ENCODE measurements around the gene RAPGEF2.
A peak's percentile ranks its signal among the peaks of the same experiment; 100 is the strongest.
"Not testable (repeated sequence)": the region's sequence is repeated elsewhere in the genome, so short reads cannot be mapped to it uniquely, and the experiment has no call there.

Gene RAPGEF2

DNA sequence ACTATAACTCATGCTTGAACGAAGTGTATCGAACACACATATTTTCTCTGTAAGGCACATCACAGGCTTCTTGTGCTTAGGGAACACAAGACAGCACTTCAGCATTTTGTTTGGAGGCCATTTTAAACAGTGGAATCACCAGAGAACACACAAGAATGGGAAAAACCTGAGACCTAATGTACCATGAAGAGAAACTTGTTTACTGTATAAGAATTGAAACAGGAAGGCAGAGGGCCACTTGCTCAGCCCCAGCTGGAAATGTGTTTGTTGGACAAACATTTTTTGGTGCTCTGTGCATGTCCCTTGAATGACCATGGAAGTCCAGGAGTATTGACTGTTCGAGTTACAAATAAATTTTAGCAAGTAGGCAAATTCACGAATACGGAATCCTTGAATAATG is 47.5 kb downstream of the RAPGEF2 start:
- WGBS, 2 experiments (ENCODE audit: insufficient coverage in 2 of 2), result 81 to 93% methylated on average over 3 to 5 of the region's 5 CpGs
- Histone ChIP-seq H3K4me3 (ENCODE audit: extremely low read depth, insufficient read depth, low read length, poor library complexity, severe bottlenecking) (no peak overlapping the region), H3K36me3 (ENCODE audit: control insufficient read depth, insufficient read depth, low read length) (no peaks in the 10 kb centered on the region)

DNA sequence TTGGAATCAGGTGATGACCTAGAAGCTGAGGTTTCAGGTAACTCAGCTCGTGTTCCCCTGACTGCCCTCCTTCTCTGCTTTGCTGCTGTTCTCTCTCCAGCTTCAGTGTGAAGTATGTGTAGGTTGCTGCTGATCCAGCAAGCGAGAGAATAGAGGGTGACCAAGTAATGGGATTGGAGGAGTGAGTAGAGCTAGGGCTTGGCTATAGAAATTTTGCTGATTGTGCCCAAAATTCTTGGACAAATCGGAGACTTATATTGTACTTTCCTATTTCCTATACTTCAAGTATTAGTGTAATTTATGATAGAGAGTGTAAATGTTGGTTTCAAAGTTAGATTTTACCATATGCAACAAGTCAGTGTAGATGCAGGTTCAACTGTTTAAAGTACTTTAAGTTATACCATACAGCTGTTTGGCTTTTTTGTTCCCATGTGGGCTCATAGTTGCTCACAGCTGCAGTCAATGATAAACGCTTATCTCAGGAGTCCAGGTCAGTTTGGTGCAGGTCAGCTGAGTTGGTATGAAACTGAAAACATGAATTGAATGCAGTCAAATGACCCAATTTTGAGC is 48.0 kb downstream of the RAPGEF2 start:
- Histone ChIP-seq H3K4me3 (ENCODE audit: extremely low read depth, insufficient read depth, low read length, poor library complexity, severe bottlenecking) (no peak overlapping the region), H3K27ac (ENCODE audit: low read depth, low read length, severe bottlenecking) (peak overlapping the region; percentile 52), H3K4me1 (ENCODE audit: control insufficient read depth, insufficient read depth, low read length, poor library complexity, severe bottlenecking) (no peaks in the 10 kb centered on the region), H3K9me3 (ENCODE audit: control insufficient read depth, low read length) (no peaks in the 10 kb centered on the region), H3K36me3 (ENCODE audit: control insufficient read depth, insufficient read depth, low read length) (no peaks in the 10 kb centered on the region)
- WGBS, 2 experiments (ENCODE audit: insufficient coverage in 2 of 2), result 94 to 100% methylated on average over 1 to 2 of the region's 4 CpGs

More for the DNA sequence above, 47.5 kb downstream of the RAPGEF2 start:
- no peaks in the 10 kb centered on the region for H3K9me3 ChIP-seq (ENCODE audit: control insufficient read depth, low read length)
- H3K4me1 ChIP-seq (ENCODE audit: control insufficient read depth, insufficient read depth, low read length, poor library complexity, severe bottlenecking), result no peaks in the 10 kb centered on the region
- H3K27ac ChIP-seq (ENCODE audit: low read depth, low read length, severe bottlenecking), result peak overlapping the region; percentile 52

DNA sequence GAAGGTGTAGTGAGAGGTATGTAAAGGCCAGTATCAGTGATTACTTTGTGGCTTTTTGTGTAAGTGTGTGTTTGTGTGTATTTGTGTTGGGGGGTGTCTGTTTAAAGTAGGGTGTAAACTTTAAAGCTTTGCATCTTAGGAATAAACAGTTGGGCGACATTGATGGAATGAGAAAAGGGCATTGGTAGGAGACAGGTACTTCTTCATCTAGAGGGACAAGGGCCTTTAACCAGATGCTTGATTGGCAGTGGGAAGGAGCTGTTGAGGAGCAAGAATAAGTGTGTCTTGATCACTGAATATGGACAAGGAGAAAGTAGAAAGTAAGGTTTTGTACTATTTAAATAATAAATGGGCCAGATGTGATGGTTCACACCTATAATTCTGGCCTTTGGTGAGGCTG is 48.8 kb downstream of the RAPGEF2 start:
- WGBS, 2 experiments (ENCODE audit: insufficient coverage in 2 of 2), result 75 to 100% methylated on average over 1 of the region's 1 CpG
- H3K4me1 ChIP-seq (ENCODE audit: control insufficient read depth, insufficient read depth, low read length, poor library complexity, severe bottlenecking), result no peaks in the 10 kb centered on the region
- no peaks in the 10 kb centered on the region for H3K9me3 ChIP-seq (ENCODE audit: control insufficient read depth, low read length)
- H3K27ac ChIP-seq (ENCODE audit: low read depth, low read length, severe bottlenecking), result no peak overlapping the region
- H3K4me3 ChIP-seq (ENCODE audit: extremely low read depth, insufficient read depth, low read length, poor library complexity, severe bottlenecking), result no peak overlapping the region
- no peaks in the 10 kb centered on the region for H3K36me3 ChIP-seq (ENCODE audit: control insufficient read depth, insufficient read depth, low read length)

DNA sequence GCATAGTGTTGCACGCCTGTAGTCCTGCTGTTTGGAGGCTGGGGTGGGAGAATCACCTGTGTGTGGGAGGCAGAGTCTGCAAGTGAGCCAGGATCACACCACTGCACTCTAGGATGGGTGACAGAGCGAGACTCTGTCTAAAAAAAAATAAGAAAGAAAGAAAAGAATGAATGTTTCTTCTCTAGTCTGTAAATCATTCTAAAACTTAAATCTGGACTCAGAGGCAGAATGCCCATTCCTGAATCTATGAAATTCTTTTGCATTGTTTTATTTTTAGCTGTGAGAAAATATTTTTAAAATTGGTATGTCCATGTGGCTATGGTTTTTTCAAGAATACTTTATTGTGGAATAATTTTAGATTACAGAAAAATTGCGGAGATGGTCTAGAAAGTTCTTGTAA is 49.3 kb downstream of the RAPGEF2 start:
- no peaks in the 10 kb centered on the region for H3K9me3 ChIP-seq (ENCODE audit: control insufficient read depth, low read length)
- H3K4me3 ChIP-seq (ENCODE audit: extremely low read depth, insufficient read depth, low read length, poor library complexity, severe bottlenecking), result no peak overlapping the region
- 83 to 100% methylated on average over 1 to 2 of the region's 3 CpGs for WGBS, 2 experiments (ENCODE audit: insufficient coverage in 2 of 2)
- no peaks in the 10 kb centered on the region for H3K36me3 ChIP-seq (ENCODE audit: control insufficient read depth, insufficient read depth, low read length)
- H3K4me1 ChIP-seq (ENCODE audit: control insufficient read depth, insufficient read depth, low read length, poor library complexity, severe bottlenecking), result no peaks in the 10 kb centered on the region
- H3K27ac ChIP-seq (ENCODE audit: low read depth, low read length, severe bottlenecking), result no peak overlapping the region

GRCh38 chr4:159153669-159154068 is 50.8 kb downstream of the RAPGEF2 start:
- H3K4me1 ChIP-seq (ENCODE audit: control insufficient read depth, insufficient read depth, low read length, poor library complexity, severe bottlenecking), result peaks cover 14% of the 10 kb centered on the region
- H3K4me3 ChIP-seq (ENCODE audit: extremely low read depth, insufficient read depth, low read length, poor library complexity, severe bottlenecking), result no peak overlapping the region
- no peaks in the 10 kb centered on the region for H3K9me3 ChIP-seq (ENCODE audit: control insufficient read depth, low read length)
- no peak overlapping the region for H3K27ac ChIP-seq (ENCODE audit: low read depth, low read length, severe bottlenecking)
- no peaks in the 10 kb centered on the region for H3K36me3 ChIP-seq (ENCODE audit: control insufficient read depth, insufficient read depth, low read length)
- WGBS, 2 experiments (ENCODE audit: insufficient coverage in 2 of 2), result 100% methylated on average over 1 of the region's 4 CpGs

DNA sequence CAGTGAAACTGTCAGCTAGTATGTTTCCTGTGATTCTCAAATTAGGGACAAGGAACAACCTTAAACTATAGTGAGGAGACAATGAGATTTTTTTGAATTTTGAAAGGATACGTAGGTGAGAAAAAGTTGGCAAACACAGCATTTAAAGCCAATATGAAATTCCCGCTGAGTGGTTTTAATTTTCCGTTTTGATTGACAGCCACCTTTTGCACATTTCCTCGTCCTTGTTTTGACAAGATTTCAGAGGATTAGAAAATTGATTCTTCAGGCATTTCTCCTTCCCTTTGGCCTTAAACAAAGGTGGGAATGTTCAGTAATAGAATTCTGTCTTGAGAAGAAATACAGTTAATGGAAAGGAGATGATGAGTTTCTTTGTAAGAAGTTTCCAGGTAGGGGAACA is 52.2 kb downstream of the RAPGEF2 start:
- no peaks in the 10 kb centered on the region for H3K36me3 ChIP-seq (ENCODE audit: control insufficient read depth, insufficient read depth, low read length)
- no peaks in the 10 kb centered on the region for H3K9me3 ChIP-seq (ENCODE audit: control insufficient read depth, low read length)
- WGBS, 2 experiments (ENCODE audit: insufficient coverage in 2 of 2), result 80 to 100% methylated on average over 1 to 3 of the region's 4 CpGs
- no peak overlapping the region for H3K27ac ChIP-seq (ENCODE audit: low read depth, low read length, severe bottlenecking)
- H3K4me3 ChIP-seq (ENCODE audit: extremely low read depth, insufficient read depth, low read length, poor library complexity, severe bottlenecking), result no peak overlapping the region
- peaks cover 14% of the 10 kb centered on the region for H3K4me1 ChIP-seq (ENCODE audit: control insufficient read depth, insufficient read depth, low read length, poor library complexity, severe bottlenecking)

- Histone ChIP-seq H3K36me3 (ENCODE audit: control insufficient read depth, insufficient read depth, low read length) (no peaks in the 10 kb centered on the region), H3K9me3 (ENCODE audit: control insufficient read depth, low read length) (no peaks in the 10 kb centered on the region), H3K4me1 (ENCODE audit: control insufficient read depth, insufficient read depth, low read length, poor library complexity, severe bottlenecking) (peaks cover 14% of the 10 kb centered on the region), H3K4me3 (ENCODE audit: extremely low read depth, insufficient read depth, low read length, poor library complexity, severe bottlenecking) (no peak overlapping the region), H3K27ac (ENCODE audit: low read depth, low read length, severe bottlenecking) (no peak overlapping the region)
These were observed 55.3 kb downstream of the RAPGEF2 start for GRCh38 chr4:159158083-159158617.

GRCh38 chr4:159158985-159159384 is 56.1 kb downstream of the RAPGEF2 start:
- peaks cover 14% of the 10 kb centered on the region for H3K4me1 ChIP-seq (ENCODE audit: control insufficient read depth, insufficient read depth, low read length, poor library complexity, severe bottlenecking)
- no peaks in the 10 kb centered on the region for H3K9me3 ChIP-seq (ENCODE audit: control insufficient read depth, low read length)
- 87 to 96% methylated on average over 3 to 4 of the region's 5 CpGs for WGBS, 2 experiments (ENCODE audit: insufficient coverage in 2 of 2)
- H3K27ac ChIP-seq (ENCODE audit: low read depth, low read length, severe bottlenecking), result no peak overlapping the region
- no peaks in the 10 kb centered on the region for H3K36me3 ChIP-seq (ENCODE audit: control insufficient read depth, insufficient read depth, low read length)
- no peak overlapping the region for H3K4me3 ChIP-seq (ENCODE audit: extremely low read depth, insufficient read depth, low read length, poor library complexity, severe bottlenecking)

GRCh38 chr4:159159611-159160010 is 56.7 kb downstream of the RAPGEF2 start:
- no peak overlapping the region for H3K27ac ChIP-seq (ENCODE audit: low read depth, low read length, severe bottlenecking)
- H3K9me3 ChIP-seq (ENCODE audit: control insufficient read depth, low read length), result no peaks in the 10 kb centered on the region
- no CpG with 5 or more reads among the region's 2 CpGs for WGBS, 2 experiments (ENCODE audit: insufficient coverage in 2 of 2)
- H3K4me3 ChIP-seq (ENCODE audit: extremely low read depth, insufficient read depth, low read length, poor library complexity, severe bottlenecking), result no peak overlapping the region
- no peaks in the 10 kb centered on the region for H3K36me3 ChIP-seq (ENCODE audit: control insufficient read depth, insufficient read depth, low read length)
- peaks cover 14% of the 10 kb centered on the region for H3K4me1 ChIP-seq (ENCODE audit: control insufficient read depth, insufficient read depth, low read length, poor library complexity, severe bottlenecking)

DNA sequence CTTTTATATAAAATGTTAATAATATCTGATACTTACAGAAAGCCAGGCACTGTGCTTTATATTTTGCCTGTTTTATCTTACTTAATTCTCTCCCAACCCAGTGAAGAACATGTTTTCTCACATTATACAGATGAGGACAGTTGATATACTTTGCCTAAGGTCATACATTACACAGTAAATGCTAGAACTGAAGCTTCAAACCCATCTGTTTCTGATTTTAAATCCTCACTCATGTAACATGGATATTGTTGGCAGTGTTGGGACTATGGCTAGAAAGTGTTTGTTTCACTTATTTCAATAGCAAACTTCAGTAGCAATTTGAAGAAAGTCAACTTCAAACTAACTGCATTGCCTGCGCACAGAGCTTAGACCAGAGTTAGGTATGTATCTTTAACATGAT is 57.4 kb downstream of the RAPGEF2 start:
- Histone ChIP-seq H3K27ac (ENCODE audit: low read depth, low read length, severe bottlenecking) (no peak overlapping the region), H3K36me3 (ENCODE audit: control insufficient read depth, insufficient read depth, low read length) (no peaks in the 10 kb centered on the region), H3K4me3 (ENCODE audit: extremely low read depth, insufficient read depth, low read length, poor library complexity, severe bottlenecking) (no peak overlapping the region), H3K9me3 (ENCODE audit: control insufficient read depth, low read length) (no peaks in the 10 kb centered on the region), H3K4me1 (ENCODE audit: control insufficient read depth, insufficient read depth, low read length, poor library complexity, severe bottlenecking) (peaks cover 14% of the 10 kb centered on the region)
- WGBS, 2 experiments (ENCODE audit: insufficient coverage in 2 of 2), result no CpG with 5 or more reads among the region's 1 CpG

- WGBS, 2 experiments (ENCODE audit: insufficient coverage in 2 of 2), result 81 to 83% methylated on average over 1 to 2 of the region's 3 CpGs
- not testable (repeated sequence) for H3K36me3 ChIP-seq (ENCODE audit: control insufficient read depth, insufficient read depth, low read length); H3K27ac ChIP-seq (ENCODE audit: low read depth, low read length, severe bottlenecking); H3K9me3 ChIP-seq (ENCODE audit: control insufficient read depth, low read length); H3K4me3 ChIP-seq (ENCODE audit: extremely low read depth, insufficient read depth, low read length, poor library complexity, severe bottlenecking)
- H3K4me1 ChIP-seq (ENCODE audit: control insufficient read depth, insufficient read depth, low read length, poor library complexity, severe bottlenecking), result peaks cover 14% of the 10 kb centered on the region
These were observed 58.6 kb downstream of the RAPGEF2 start for GRCh38 chr4:159161436-159161835.
